HG03280 (cell line): ENCODE measurements around the gene DHX29.
"Not testable (repeated sequence)": the region's sequence is repeated elsewhere in the genome, so short reads cannot be mapped to it uniquely, and the experiment has no call there.

Source experiments
- ATAC-seq: cut with Tn5 transposase; IDR thresholded peaks from one replicate; pipeline ENCODE4 v1.9.1; 2021; ENCODE audit warnings: mild to moderate bottlenecking, moderate library complexity; ENCODE audit not compliant: unreplicated experiment

The DHX29 gene

DNA sequence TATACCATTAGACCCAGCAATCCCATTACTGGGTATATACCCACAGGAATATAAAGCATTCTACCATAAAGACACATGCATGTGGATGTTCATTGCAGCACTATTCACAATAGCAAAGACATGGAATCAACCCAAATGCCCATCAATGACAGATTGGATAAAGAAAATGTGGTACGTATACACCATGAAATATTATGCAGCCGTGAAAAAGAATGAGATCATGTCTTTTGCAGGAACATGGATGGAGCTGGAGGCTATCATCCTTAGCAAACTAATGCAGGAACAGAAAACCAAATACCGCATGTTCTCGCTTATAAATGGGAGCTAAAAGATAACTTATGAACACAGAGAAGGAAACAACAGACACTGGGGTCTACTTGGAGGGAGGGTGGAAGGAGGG, 10.7 kb upstream of the DHX29 start:
- not testable (repeated sequence) for ATAC-seq

- no peak for ATAC-seq
Measured at GRCh38 chr5:55316837-55317236, 9.3 kb upstream of the DHX29 start.

GRCh38 chr5:55316289-55316688, 8.8 kb upstream of the DHX29 start:
- ATAC-seq = no peak

DNA sequence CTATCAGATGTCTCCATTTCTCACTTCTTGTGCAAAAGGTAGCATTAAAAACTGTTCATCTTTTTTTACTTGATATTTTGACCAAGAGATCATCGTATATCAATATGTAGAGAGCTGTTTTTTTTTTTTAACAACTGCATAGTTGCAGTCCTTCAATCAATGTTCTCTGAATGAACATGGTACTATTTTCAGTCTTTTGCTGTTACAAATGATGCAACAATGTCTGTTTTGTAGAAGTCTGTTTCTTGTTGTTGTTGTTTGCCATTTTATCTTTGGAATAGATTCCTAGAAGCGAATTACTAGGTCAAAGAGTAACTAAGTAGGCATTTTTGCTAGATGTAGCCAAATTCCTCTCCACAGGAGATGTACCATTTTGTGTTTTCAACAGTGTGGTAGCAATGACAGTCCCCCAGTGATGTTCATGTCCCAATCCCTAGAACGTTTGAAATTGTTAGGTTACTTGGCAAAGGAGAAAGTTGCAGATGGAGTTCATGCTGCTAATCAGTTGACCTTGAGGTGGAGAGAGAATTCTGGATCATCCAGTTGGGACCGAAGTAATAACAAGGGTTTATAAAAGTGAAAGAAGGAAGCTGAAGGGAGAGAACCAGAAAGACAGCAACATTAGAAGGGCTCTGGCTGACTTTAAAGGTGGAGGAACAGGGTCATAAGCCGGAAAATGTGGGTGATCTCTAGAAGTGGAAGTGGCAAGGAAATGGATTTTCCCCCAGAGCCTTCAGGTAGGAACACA, 6.5 kb upstream of the DHX29 start:
- no peak for ATAC-seq

DNA sequence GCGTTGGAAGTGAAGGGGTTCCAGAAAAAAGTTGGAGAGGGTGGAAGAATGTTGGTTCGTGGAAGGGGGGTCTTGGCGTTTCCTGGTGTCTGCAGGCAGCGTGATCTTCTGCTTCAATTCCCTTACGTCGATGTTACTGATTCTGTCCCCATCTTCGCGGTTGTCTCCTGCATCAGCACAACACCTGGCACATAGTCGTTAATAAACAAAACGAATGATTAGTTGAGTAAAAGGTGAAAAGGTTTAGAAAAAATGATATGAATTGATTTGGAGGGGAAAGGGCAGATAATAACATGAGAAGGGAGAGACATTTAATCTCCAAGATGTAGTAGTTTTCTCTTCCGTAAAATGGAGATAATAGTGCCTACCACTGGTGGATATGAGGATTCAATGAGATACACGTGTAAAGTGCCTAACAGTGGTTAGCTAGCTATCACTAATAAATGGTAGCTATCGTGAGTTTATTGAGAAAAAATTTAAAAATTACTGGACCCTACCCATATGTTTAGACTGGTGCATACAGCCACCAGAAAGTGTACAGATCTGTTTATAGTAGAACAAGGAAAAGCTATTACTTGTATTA, 851 bp upstream of the DHX29 start:
- no peak for ATAC-seq

DNA sequence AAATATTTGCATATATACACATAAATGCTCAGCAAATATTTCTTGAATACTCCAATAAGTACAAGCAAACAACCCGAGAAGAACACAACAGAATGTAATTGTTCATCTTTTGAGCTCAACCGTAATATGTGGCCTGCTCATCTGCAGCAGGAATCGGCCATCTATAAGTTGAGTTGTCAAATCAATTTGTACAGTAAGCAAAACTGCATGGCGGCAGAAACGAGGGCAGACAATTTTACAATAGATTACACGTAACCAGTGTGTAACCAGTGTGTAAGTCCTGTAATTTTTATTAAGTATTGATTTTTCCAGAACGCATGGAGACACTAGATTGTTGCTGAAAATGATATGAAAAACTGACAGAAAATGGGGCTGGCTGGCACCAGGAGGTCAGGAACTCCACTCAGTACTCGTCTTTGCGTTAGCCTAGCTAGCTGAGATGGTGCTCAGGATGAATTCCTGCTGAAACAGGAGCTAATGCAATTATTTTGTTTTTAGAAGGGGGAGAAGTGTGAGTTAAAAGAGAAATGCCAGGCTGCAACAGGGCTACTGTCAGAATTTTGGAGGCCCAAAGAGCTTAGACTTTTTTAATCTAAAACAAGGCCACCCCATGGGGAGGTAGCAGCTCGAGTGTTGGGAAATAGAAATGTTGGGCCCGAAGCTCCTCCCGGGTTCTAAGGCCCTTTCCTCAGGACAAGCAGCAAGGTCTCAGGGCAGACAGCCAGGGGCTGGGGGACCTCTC, 682 bp downstream of the DHX29 start:
- ATAC-seq = no peak

- ATAC-seq = no peak
Measured at GRCh38 chr5:55305345-55305744, 2.1 kb downstream of the DHX29 start.

- no peak for ATAC-seq
Measured at GRCh38 chr5:55304584-55304983, 2.9 kb downstream of the DHX29 start.

- ATAC-seq = no peak
Measured at GRCh38 chr5:55303238-55303690, 4.2 kb downstream of the DHX29 start.

DNA sequence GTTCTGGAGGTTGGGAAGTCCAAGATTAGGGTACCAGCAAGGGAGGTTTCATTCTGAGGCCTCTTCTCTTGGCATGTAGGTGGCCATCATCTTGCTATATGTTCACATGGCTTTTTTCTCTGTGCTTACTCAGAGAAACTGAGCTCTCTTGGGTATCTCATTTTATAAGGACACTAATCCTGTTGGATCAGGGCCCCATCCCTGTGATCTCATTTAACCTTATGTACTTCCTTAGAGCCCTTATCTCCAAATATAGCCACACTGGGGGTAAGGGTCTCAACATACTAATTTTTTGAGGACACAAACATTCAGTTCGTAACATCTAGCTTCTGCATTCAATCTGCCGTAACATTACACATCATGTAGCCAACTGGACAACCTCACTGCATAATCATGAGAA, 6.6 kb downstream of the DHX29 start:
- ATAC-seq = no peak

DNA sequence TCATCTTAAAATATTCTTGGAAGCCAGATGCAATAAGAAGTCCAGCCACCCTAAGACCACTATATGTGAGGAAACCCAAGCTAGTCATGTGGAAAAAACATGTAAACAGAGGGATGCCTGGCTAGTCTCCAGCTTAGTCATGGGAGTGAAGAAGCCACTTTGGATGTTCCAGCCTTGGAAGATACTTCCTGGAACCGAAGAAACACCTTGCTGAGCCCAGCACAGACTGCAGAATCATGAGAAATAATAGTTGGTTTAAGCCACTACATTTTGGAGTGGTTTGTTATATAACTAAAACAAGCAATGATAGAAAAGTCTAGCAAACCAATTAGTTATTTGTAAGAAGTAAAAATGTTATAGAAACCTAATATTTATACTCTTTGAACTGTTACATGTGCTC, 12.6 kb downstream of the DHX29 start:
- no peak for ATAC-seq

DNA sequence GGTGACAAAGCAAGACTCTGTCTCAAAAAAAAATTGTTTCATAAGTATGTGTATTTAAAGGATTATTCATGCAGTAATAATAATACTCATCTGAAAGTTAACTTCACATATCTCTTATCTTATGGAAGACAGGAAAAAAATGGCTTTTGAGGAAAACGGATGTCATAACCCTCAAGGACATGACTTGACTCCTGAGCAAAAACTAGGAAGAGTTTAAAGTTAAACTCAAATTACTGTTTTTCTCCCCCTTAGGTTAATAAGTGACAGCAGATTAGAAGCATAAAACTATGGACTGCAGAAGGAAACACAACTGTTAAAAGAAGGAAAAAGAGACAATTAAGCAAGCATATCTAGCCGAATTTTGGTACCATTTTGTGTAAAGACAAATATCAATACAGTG, 16.5 kb downstream of the DHX29 start:
- ATAC-seq = no peak

DNA sequence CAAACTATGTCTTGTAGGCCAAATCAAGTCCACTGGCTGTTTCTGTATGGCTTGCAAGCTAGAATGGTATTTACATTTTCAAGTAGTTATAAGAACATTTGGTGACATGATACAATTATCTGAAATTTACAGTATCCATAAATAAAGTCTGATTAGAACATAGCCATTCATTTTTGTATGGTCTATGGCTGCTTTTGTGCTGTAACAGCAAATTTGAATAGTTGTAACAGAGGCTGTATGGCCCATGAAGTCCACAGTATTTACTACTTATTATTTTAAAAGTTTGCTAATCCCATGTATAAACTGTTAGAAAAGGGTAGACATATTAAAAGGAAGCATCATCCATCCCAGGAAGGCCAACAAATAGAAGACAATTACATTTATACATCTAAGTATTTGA, 17.7 kb downstream of the DHX29 start:
- no peak for ATAC-seq

DNA sequence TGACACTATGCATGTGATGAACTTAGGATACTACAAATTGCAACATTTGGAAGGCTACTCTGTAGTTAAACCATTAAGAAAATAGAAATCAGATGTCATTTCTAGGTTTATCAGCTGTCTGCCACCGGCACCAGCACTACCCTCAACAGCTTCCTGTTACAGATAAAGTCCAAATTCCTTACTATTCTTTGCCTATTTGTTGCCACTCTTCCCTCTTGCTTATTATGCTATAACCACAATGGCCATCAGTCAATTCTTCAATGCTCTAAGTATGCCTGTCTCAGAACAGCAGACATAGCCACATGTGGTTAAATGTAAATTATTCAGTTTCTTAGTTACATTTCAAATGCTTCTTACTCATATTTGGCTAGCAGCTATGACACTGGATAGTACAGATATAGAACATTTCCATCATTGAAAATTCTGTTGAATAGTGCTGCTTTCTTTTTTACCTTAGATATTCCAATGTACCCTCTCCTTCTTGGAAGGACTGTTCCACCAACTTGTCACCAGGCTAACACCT, 21.0 kb downstream of the DHX29 start:
- no peak for ATAC-seq

DNA sequence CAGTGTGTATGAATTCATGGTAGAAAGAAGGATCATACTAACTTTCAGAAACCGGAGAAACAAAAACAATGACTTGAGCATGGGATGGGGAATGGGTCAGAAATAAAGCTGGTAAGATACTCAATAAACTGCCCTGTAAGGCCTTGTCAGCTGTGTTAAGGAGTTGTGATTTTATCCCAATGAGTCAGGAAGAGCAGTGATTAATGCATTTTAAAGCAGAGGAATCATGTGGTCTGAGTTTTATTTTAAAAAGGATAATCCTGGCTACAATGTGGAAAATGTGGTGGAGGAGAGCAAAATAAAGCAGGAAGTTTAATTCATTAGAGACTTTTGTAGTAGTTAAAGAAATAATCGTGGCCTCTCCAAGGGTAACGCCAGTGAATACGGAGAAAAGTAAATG, 28.7 kb downstream of the DHX29 start:
- ATAC-seq = no peak

- ATAC-seq = no peak
Measured at GRCh38 chr5:55276771-55277170, 30.7 kb downstream of the DHX29 start.

DNA sequence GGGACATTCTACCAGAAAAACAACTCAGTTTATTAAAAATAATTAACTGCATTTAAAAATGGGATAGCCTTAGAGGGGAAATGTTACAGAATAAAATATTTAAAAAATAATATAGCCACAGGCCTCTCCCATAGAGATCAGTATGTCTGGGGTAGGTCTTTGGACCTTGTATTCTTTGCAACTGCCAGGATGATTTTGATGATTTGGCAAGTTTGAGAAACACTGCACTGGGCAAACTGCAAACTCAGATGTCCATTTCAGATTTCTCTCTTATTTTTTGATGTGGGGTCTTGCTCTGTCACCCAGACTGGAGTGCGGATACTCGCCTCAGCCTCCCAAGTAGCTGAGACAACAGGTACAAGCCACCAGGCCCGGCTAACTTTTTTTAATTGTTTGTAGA, 49.2 kb downstream of the DHX29 start:
- no peak for ATAC-seq

DNA sequence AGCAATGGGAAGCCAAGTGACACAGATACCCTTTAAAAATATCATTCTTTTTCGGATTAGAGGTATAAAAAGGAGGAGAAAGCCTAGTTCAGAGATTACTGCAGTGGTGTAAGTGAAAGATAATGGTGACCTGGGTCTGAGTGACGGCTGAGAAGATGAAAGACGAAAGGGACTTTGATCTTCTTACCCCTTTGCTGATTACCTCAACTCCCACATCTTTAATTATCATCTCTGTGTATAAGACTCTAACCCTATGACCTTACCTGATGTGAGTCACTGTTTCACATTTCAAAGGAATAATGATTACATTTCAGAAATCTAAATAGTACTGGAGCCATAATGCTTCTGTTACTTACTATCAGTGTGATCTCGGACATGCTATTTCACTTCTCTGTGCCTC, 52.7 kb downstream of the DHX29 start:
- no peak for ATAC-seq

DNA sequence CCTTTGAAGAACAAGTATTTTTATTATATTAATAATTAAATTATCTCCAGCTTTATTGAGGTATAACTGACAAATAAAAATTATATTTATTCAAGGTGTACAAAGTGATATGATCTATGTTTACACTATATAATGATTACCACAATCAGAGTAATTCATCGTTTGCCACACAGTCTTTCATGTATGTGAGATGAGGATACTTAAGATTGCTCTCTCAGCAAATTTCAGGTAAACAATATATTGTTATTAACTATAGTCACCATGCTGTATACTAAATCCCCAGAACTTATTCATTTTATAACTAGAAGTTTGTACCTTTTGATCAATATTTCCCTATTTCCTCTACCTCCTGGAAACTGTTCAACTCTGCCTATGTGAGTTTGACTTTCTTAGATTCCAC, 57.4 kb downstream of the DHX29 start:
- ATAC-seq = no peak

- ATAC-seq = no peak
Measured at GRCh38 chr5:55241746-55242145, 65.7 kb downstream of the DHX29 start.

DNA sequence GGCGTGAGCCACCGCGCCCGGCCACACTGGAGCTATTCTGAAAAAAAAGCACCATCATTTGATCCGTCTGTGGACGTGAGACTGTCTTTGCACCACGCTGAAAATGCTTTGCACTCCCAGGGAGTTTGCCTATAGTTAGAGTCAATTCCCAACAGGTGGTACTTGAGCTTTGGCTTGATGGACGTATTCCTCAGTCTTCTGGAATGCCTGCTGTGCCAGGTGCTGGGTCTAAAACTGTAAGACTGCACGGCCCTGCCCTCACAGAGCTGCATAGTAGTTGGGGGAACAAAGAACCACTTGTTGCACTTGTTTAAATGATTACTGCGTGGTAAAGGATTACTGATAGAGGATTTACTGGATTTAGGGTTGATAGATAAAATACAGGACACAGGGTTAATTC, 70.7 kb downstream of the DHX29 start:
- no peak for ATAC-seq

- ATAC-seq = no peak
Measured at GRCh38 chr5:55234121-55234700, 73.3 kb downstream of the DHX29 start.
